Mesothelial cell of epicardium (in vitro differentiated cells): ENCODE measurements around the gene ARL10. TPM values are rescaled to one million over a fixed set of nuclear protein-coding genes. Genes with fewer than 3 reads are reported as not detected.
A peak's percentile ranks its signal among the peaks of the same experiment; 100 is the strongest.

Experiments
- DNase-seq, 2 experiments: peaks; one replicate each; pipeline ENCODE4 v3.0.0; 2021; ENCODE audit warnings: low spot score in 2 of 2; ENCODE audit not compliant: unreplicated experiment in 2 of 2
- H3K27ac Mint-ChIP-seq: 2 replicates; pipeline ENCODE4 v1.8.0; 2021; ENCODE audit warnings: mixed read lengths
- H3K27me3 Mint-ChIP-seq: 2 replicates; pipeline ENCODE4 v1.8.0; 2021; ENCODE audit warnings: low read depth, mixed read lengths
- H3K36me3 Mint-ChIP-seq: 2 replicates; pipeline ENCODE4 v1.8.0; 2021; ENCODE audit warnings: mixed read lengths
- H3K4me1 Mint-ChIP-seq: 2 replicates; pipeline ENCODE4 v1.8.0; 2021; ENCODE audit warnings: mixed read lengths
- H3K4me3 Mint-ChIP-seq: 2 replicates; pipeline ENCODE4 v1.8.0; 2021; ENCODE audit warnings: mild to moderate bottlenecking, moderate library complexity, mixed read lengths
- H3K9me3 Mint-ChIP-seq: 2 replicates; pipeline ENCODE4 v1.8.0; 2021; ENCODE audit warnings: mixed read lengths
- CTCF ChIP-seq: fragments of 200-600 bp; sonication (generic); IDR thresholded peaks from one replicate; pipeline ENCODE4 v1.5.0; 2021; ENCODE audit warnings: antibody characterized with exemption; ENCODE audit not compliant: unreplicated experiment
- total RNA-seq: library from RNA; stranded (reverse); gene quantifications from 3 replicates; pipeline ENCODE4 v1.2.1, GENCODE V29; 2021

The ARL10 gene
- total RNA-seq, 1 donor from 2014 or later: 46.0 TPM

GRCh38 chr5:176373100-176373818, 8.0 kb downstream of the ARL10 start:
- Mint-ChIP-seq H3K27me3 (no peaks in the 10 kb centered on the region), H3K4me1 (peaks cover 10% of the 10 kb centered on the region), H3K4me3 (no peak overlapping the region), H3K9me3 (no peaks in the 10 kb centered on the region), H3K36me3 (peaks cover 22% of the 10 kb centered on the region), H3K27ac (peak overlapping the region; percentile 18)
- no peak for DNase-seq
- no peak for TF ChIP-seq CTCF

GRCh38 chr5:176379881-176380280, 14.6 kb downstream of the ARL10 start:
- Mint-ChIP-seq H3K27ac (no peak overlapping the region), H3K36me3 (peaks cover 24% of the 10 kb centered on the region)
- TF ChIP-seq CTCF: no peak

GRCh38 chr5:176381423-176381822, 16.1 kb downstream of the ARL10 start:
- H3K36me3 Mint-ChIP-seq: peaks cover 28% of the 10 kb centered on the region
- no peak for DNase-seq
- no peaks in the 10 kb centered on the region for H3K9me3 Mint-ChIP-seq
- H3K4me3 Mint-ChIP-seq: no peak overlapping the region
- H3K27me3 Mint-ChIP-seq: no peaks in the 10 kb centered on the region
- no peak overlapping the region for H3K27ac Mint-ChIP-seq
- no peaks in the 10 kb centered on the region for H3K4me1 Mint-ChIP-seq
- no peak for TF ChIP-seq CTCF

More at GRCh38 chr5:176379881-176380280, 14.6 kb downstream of the ARL10 start:
- Mint-ChIP-seq H3K27me3 (no peaks in the 10 kb centered on the region), H3K4me3 (no peak overlapping the region), H3K9me3 (no peaks in the 10 kb centered on the region), H3K4me1 (no peaks in the 10 kb centered on the region)
- DNase-seq: no peak

GRCh38 chr5:176381979-176382378, 16.7 kb downstream of the ARL10 start:
- no peaks in the 10 kb centered on the region for H3K9me3 Mint-ChIP-seq
- no peak overlapping the region for H3K27ac Mint-ChIP-seq
- DNase-seq: no peak
- no peak overlapping the region for H3K4me3 Mint-ChIP-seq
- H3K27me3 Mint-ChIP-seq: no peaks in the 10 kb centered on the region
- H3K36me3 Mint-ChIP-seq: peaks cover 24% of the 10 kb centered on the region
- no peak for TF ChIP-seq CTCF
- H3K4me1 Mint-ChIP-seq: peaks cover 3% of the 10 kb centered on the region

GRCh38 chr5:176382721-176383120, 17.4 kb downstream of the ARL10 start:
- DNase-seq: no peak
- no peaks in the 10 kb centered on the region for H3K27me3 Mint-ChIP-seq
- H3K9me3 Mint-ChIP-seq: no peaks in the 10 kb centered on the region
- peaks cover 24% of the 10 kb centered on the region for H3K36me3 Mint-ChIP-seq
- no peak overlapping the region for H3K27ac Mint-ChIP-seq
- peaks cover 11% of the 10 kb centered on the region for H3K4me1 Mint-ChIP-seq
- H3K4me3 Mint-ChIP-seq: no peak overlapping the region
- no peak for TF ChIP-seq CTCF
